ENCODE results near the gene CACNB1. TPM values are rescaled to one million over a fixed set of nuclear protein-coding genes. Genes with fewer than 3 reads are reported as not detected.

Gene CACNB1
- total RNA-seq, 4 donors from 2014 or later = 7.1 to 20.3 (median 15.0) TPM

DNA sequence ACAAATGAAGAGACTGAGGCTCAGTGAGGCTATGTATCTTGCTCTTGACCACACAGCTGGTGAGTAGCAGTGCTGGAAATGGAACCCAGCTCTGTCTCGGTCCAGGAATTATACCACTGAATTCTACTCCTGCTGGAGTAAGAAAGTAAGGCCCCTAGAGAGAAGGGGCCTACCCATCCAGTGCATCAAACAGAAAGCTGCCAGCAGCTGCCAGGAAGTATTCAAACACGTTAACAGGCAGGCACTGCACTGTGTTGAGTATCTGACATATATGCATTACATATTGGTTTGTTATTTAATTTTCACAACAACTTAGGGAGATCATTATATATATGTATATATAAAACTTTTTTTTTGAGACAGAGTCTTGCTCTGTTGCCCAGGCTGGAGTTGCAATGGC, 35.5 kb downstream of the CACNB1 start:
- H3K9me3 ChIP-seq = no peaks in the 10 kb centered on the region
- peaks cover 0 to 12% of the 10 kb centered on the region in 2 donors for H3K27me3 ChIP-seq
- no peaks in the 10 kb centered on the region for H3K36me3 ChIP-seq
- no peak for DNase-seq (ENCODE audit: low spot score in 2 of 2)
- WGBS, 2 donors = 77 to 83% methylated on average over 2 of the region's 2 CpGs
- H3K27ac ChIP-seq = no peak overlapping the region
- no peak overlapping the region for H3K4me3 ChIP-seq
- peaks cover 0 to 24% (median 14%) of the 10 kb centered on the region in 4 donors for H3K4me1 ChIP-seq
- TF ChIP-seq POLR2A (IDR thresholded peaks at IDR 0.05) = no peak
- TF ChIP-seq EP300 (IDR thresholded peaks at IDR 0.05) = no peak
- TF ChIP-seq, protein P1, sequence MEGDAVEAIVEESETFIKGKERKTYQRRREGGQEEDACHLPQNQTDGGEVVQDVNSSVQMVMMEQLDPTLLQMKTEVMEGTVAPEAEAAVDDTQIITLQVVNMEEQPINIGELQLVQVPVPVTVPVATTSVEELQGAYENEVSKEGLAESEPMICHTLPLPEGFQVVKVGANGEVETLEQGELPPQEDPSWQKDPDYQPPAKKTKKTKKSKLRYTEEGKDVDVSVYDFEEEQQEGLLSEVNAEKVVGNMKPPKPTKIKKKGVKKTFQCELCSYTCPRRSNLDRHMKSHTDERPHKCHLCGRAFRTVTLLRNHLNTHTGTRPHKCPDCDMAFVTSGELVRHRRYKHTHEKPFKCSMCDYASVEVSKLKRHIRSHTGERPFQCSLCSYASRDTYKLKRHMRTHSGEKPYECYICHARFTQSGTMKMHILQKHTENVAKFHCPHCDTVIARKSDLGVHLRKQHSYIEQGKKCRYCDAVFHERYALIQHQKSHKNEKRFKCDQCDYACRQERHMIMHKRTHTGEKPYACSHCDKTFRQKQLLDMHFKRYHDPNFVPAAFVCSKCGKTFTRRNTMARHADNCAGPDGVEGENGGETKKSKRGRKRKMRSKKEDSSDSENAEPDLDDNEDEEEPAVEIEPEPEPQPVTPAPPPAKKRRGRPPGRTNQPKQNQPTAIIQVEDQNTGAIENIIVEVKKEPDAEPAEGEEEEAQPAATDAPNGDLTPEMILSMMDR (IDR thresholded peaks at IDR 0.05) = no peak

GRCh38 chr17:39158623-39159022, 38.8 kb downstream of the CACNB1 start:
- TF ChIP-seq, protein P1 (IDR thresholded peaks at IDR 0.05) = no peak
- no peak for TF ChIP-seq EP300 (IDR thresholded peaks at IDR 0.05)
- no peak for TF ChIP-seq POLR2A (IDR thresholded peaks at IDR 0.05)
- H3K9me3 ChIP-seq = no peaks in the 10 kb centered on the region
- 86 to 90% methylated on average over 2 of the region's 2 CpGs for WGBS, 2 donors
- H3K4me3 ChIP-seq = no peak overlapping the region
- H3K36me3 ChIP-seq = no peaks in the 10 kb centered on the region
- no peak overlapping the region for H3K27ac ChIP-seq
- H3K27me3 ChIP-seq = peaks cover 0 to 7% of the 10 kb centered on the region in 2 donors
- H3K4me1 ChIP-seq = no peaks in the 10 kb centered on the region
- DNase-seq (ENCODE audit: low spot score in 2 of 2) = no peak

DNA sequence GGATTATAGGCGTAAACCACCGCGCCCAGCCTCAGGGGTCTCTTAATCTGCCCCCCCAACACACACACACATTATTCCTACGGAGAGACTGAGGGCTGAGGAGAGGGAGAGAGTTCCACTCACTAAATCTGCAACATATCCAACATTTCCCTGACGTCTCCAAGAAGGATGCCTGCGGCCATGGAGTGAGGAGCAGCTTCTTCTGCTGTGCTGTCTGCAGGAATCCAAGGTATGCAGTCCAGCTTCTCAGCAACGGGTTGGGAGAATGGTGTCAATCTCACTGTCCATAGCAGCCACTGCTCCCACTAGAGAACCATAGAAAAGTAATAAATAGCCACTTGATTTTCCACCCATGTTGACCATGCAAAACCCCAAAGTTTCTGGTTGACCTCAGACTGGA, 41.0 kb downstream of the CACNB1 start:
- TF ChIP-seq, protein P1 (IDR thresholded peaks at IDR 0.05) = no peak
- no peak for TF ChIP-seq POLR2A (IDR thresholded peaks at IDR 0.05)
- TF ChIP-seq EP300 (IDR thresholded peaks at IDR 0.05) = no peak
- Histone ChIP-seq H3K9me3 (no peaks in the 10 kb centered on the region), H3K36me3 (no peaks in the 10 kb centered on the region), H3K27me3 (peaks cover 0 to 13% of the 10 kb centered on the region in 2 donors), H3K4me3 (no peak overlapping the region), H3K27ac (no peak overlapping the region), H3K4me1 (peaks cover 0 to 17% (median 10%) of the 10 kb centered on the region in 4 donors)
- WGBS, 2 donors = 68% methylated on average over 7 of the region's 7 CpGs
- DNase-seq (ENCODE audit: low spot score in 2 of 2) = no peak

- DNase-seq (ENCODE audit: low spot score in 2 of 2) = no peak
- Histone ChIP-seq H3K36me3 (no peaks in the 10 kb centered on the region), H3K9me3 (no peaks in the 10 kb centered on the region), H3K27me3 (peaks cover 0 to 19% of the 10 kb centered on the region in 2 donors), H3K4me1 (peaks cover 0 to 24% (median 16%) of the 10 kb centered on the region in 4 donors), H3K27ac (no peak overlapping the region), H3K4me3 (no peak overlapping the region)
- 41 to 48% methylated on average over 2 of the region's 2 CpGs for WGBS, 2 donors
- TF ChIP-seq, protein P1 (IDR thresholded peaks at IDR 0.05) = no peak
- TF ChIP-seq POLR2A (IDR thresholded peaks at IDR 0.05) (no peak), EP300 (IDR thresholded peaks at IDR 0.05) (no peak)
Measured at GRCh38 chr17:39155654-39156053, 41.8 kb downstream of the CACNB1 start.

DNA sequence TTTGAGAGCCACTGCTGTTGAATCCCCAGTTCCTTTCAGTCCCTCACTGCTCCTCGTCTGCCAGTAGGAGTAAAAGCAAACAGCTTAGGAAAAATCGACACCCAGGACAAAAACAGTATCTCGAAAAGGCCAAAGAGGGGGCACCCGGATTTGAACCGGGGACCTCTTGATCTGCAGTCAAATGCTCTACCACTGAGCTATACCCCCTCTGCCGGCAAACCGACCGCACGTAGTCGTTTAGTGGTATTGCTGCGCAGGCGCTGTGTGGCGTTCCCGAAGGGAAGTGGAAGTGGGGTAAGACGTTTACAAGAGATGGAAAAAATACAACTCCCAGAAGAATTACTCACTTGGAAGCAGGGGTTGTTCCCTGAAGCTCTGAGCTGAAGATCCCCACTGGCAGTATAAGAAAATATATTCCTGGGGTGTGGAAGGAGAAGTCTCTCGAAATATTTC, 43.8 kb downstream of the CACNB1 start:
- no peaks in the 10 kb centered on the region for H3K36me3 ChIP-seq
- H3K4me3 ChIP-seq = peak overlapping the region; percentile 78 to 99 (median 82)
- peaks cover 0 to 24% (median 17%) of the 10 kb centered on the region in 4 donors for H3K4me1 ChIP-seq
- peak; percentile 13 to 50 for TF ChIP-seq POLR2A (IDR thresholded peaks at IDR 0.05)
- peak; percentile 39 to 80 for TF ChIP-seq EP300 (IDR thresholded peaks at IDR 0.05)
- TF ChIP-seq, protein P1 (IDR thresholded peaks at IDR 0.05) = peak in 3 of 5 experiments; percentile 16 to 44 (median 36)
- peak; percentile 91 to 96 for DNase-seq (ENCODE audit: low spot score in 2 of 2)
- H3K9me3 ChIP-seq = no peaks in the 10 kb centered on the region
- whole genome bisulfite sequencing, 2 donors = 0% methylated on average over 15 to 16 of the region's 16 CpGs
- peaks cover 0 to 24% of the 10 kb centered on the region in 2 donors for H3K27me3 ChIP-seq
- H3K27ac ChIP-seq = peak overlapping the region; percentile 88 to 99 (median 94)

Data from tibial nerve (tissue), 4 donors.